ENCODE data around the gene GBX1. TPM values are rescaled to one million over a fixed set of nuclear protein-coding genes. Genes with fewer than 3 reads are reported as not detected.

Gene GBX1
- polyA plus RNA-seq, 3 donors: 0.28 to 0.34 TPM; not detected in 1

- DNase-seq: no peak
These were observed 39.4 kb downstream of the GBX1 start for GRCh38 chr7:151128144-151128543.

GRCh38 chr7:151126491-151127137 is 40.9 kb downstream of the GBX1 start:
- no peak for DNase-seq

GRCh38 chr7:151125846-151126481 is 41.5 kb downstream of the GBX1 start:
- no peak for DNase-seq

GRCh38 chr7:151125470-151125845 is 42.0 kb downstream of the GBX1 start:
- peak; percentile 45 for DNase-seq

- DNase-seq: no peak
These were observed 42.5 kb downstream of the GBX1 start for GRCh38 chr7:151124899-151125399.

- no peak for DNase-seq
These were observed 43.0 kb downstream of the GBX1 start for GRCh38 chr7:151124481-151124880.

- peak; percentile 80 for DNase-seq
These were observed 43.6 kb downstream of the GBX1 start for GRCh38 chr7:151123822-151124464.

- DNase-seq: no peak
These were observed 44.2 kb downstream of the GBX1 start for GRCh38 chr7:151123158-151123821.

GRCh38 chr7:151122796-151123157 is 44.7 kb downstream of the GBX1 start:
- no peak for DNase-seq

- no peak for DNase-seq
These were observed 45.2 kb downstream of the GBX1 start for GRCh38 chr7:151122276-151122675.

- DNase-seq: no peak
These were observed 45.9 kb downstream of the GBX1 start for GRCh38 chr7:151121380-151122170.

GRCh38 chr7:151120896-151121295 is 46.6 kb downstream of the GBX1 start:
- DNase-seq: no peak

GRCh38 chr7:151119902-151120301 is 47.6 kb downstream of the GBX1 start:
- no peak for DNase-seq

GRCh38 chr7:151119055-151119415 is 48.5 kb downstream of the GBX1 start:
- no peak for DNase-seq

- no peak for DNase-seq
These were observed 49.1 kb downstream of the GBX1 start for GRCh38 chr7:151118108-151119054.

- DNase-seq: no peak
These were observed 49.9 kb downstream of the GBX1 start for GRCh38 chr7:151117565-151117964.

GRCh38 chr7:151116603-151117440 is 50.7 kb downstream of the GBX1 start:
- no peak for DNase-seq

- DNase-seq: no peak
These were observed 51.6 kb downstream of the GBX1 start for GRCh38 chr7:151115836-151116418.

GRCh38 chr7:151115121-151115835 is 52.2 kb downstream of the GBX1 start:
- no peak for DNase-seq
